ENCODE results near the gene THAP8. TPM values are rescaled to one million over a fixed set of nuclear protein-coding genes. Genes with fewer than 3 reads are reported as not detected.

The THAP8 gene, protein sequence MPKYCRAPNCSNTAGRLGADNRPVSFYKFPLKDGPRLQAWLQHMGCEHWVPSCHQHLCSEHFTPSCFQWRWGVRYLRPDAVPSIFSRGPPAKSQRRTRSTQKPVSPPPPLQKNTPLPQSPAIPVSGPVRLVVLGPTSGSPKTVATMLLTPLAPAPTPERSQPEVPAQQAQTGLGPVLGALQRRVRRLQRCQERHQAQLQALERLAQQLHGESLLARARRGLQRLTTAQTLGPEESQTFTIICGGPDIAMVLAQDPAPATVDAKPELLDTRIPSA
- total RNA-seq: 1 to 10 TPM in 3 of 4 donors, not detected in 1; 4.6 to 6.5 (median 6.2) TPM

DNA sequence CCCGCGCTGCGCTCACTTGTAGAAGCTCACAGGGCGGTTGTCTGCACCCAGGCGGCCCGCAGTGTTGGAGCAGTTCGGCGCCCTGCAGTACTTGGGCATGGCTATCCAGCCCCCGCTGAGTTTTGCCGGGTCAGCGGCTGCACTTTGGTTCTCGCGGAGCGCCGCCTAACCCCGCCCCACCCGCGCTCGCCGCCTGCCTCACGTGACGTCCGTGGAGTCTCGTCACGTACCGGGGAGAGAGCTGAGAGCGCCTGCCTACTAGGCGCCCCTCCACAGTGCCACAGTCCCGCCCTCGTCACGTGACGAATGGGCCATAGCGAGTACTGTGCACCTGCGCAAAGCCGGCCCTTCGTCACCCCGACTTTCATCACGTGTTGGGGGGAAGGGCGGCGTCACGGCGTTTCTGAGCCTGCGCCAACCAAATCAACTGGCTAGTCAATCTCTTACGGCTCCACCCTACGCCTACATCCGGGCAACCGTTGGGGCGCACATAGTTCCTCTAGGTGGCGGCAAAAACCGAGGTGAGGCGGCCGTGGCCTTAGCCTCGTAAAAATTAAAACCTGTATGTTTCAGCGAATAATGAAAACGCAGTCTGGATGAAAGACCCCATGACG, at the start of gene THAP8:
Gene THAP8 (minus strand): TSS at position 167 of the 614 bp plus-strand sequence. CDS start 68 bp downstream, at position 99.
- peak within 1 kb of the TSS; percentile 88 to 97 for H3K27ac ChIP-seq
- peaks cover 0 to 7% of the 10 kb centered on the region in 2 donors for H3K4me1 ChIP-seq
- no peaks in the 10 kb centered on the region for H3K36me3 ChIP-seq
- intact Hi-C loops (cut with DNase I; ENCODE audit: low total_unique reads): loop anchor here (10.0 kb wide), 1 partner anchor 61 kb away; the partner anchor contains the start of genes OVOL3, POLR2I and TBCB
- H3K9me3 ChIP-seq: no peaks in the 10 kb centered on the region
- peak; percentile 100 for DNase-seq
- H3K4me3 ChIP-seq: peak within 1 kb of the TSS; percentile 50 to 54
- no peaks in the 10 kb centered on the region for H3K27me3 ChIP-seq
- TF ChIP-seq CTCF (IDR thresholded peaks at IDR 0.05) (peak; percentile 13 to 68 (median 55)), POLR2A (IDR thresholded peaks at IDR 0.05) (peak; percentile 65 to 80)

DNA sequence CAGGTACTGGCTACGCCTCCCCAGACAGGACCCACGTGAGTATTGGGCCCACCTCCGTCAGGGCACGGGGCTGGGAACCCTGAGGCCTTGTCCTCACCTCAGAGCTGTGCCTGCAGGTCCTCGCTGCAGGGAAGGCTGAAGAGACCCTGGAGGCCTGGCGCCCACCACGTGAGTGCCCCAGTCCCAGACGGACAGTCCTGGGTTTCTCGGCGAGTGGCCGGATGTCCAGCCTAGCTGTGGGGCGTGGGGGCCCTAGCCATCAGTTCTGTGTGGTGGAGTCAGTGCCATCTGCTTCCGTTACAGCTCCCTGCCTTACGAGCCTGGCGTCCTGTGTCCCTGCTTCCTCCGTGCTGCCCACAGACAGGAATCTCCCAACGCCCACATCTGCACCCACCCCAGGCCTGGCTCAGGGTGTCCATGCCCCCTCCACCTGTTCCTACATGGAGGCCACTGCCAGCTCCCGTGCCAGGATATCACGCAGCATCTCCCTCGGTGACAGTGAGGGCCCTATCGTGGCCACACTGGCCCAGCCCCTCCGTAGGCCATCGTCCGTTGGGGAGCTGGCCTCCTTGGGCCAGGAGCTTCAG, 49.0 kb upstream of the THAP8 start:
- intact Hi-C loops (cut with DNase I; ENCODE audit: low total_unique reads): no loop called here
- H3K27ac ChIP-seq: no peak overlapping the region
- H3K4me3 ChIP-seq: no peak overlapping the region
- TF ChIP-seq POLR2A (IDR thresholded peaks at IDR 0.05) (no peak), CTCF (IDR thresholded peaks at IDR 0.05) (no peak)
- DNase-seq: no peak
- H3K9me3 ChIP-seq: no peaks in the 10 kb centered on the region
- no peaks in the 10 kb centered on the region for H3K36me3 ChIP-seq
- H3K27me3 ChIP-seq: no peaks in the 10 kb centered on the region
- no peaks in the 10 kb centered on the region for H3K4me1 ChIP-seq

DNA sequence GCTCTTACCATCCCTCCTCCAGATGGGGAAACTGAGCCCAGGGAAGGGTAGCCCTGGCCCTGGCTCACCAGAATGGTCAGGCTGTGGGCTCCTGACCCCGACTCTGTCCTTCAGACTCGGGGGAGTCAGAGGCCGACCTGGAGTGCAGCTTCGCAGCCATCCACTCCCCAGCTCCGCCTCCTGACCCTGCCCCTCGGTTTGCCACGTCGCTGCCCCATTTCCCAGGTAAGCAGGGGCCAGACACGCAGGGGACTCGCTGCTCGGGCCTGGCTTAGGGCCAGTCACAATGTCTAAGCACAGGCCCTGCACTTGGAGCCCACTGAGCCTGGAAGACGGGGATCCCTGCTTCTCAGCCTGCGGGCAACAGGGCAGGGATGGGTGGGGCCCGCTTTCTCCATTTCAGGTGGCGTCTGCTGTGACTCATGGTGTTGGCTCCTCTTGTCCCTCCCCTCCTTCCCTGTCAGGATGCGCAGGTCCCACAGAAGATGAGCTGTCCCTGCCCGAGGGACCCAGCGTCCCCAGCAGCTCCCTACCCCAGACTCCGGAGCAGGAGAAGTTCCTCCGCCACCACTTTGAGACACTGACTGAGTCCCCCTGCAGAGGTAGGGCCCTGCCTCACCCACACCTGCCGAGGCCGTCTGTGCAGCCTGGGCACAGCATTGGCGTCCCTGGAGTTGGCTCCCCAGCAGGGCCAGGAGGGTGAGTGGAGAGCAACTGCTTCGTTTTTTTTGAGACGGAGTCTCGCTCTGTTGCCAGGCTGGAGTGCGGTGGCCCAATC, 47.7 kb upstream of the THAP8 start:
- Histone ChIP-seq H3K4me1 (no peaks in the 10 kb centered on the region), H3K9me3 (no peaks in the 10 kb centered on the region), H3K27ac (no peak overlapping the region), H3K36me3 (no peaks in the 10 kb centered on the region), H3K27me3 (no peaks in the 10 kb centered on the region), H3K4me3 (no peak overlapping the region)
- no peak for DNase-seq
- intact Hi-C loops (cut with DNase I; ENCODE audit: low total_unique reads): no loop called here
- TF ChIP-seq POLR2A (IDR thresholded peaks at IDR 0.05): no peak

GRCh38 chr19:36100476-36100875, 46.4 kb upstream of the THAP8 start:
- no peak for DNase-seq
- no peak overlapping the region for H3K4me3 ChIP-seq
- no peaks in the 10 kb centered on the region for H3K4me1 ChIP-seq
- H3K36me3 ChIP-seq: no peaks in the 10 kb centered on the region
- no peak overlapping the region for H3K27ac ChIP-seq
- no peaks in the 10 kb centered on the region for H3K9me3 ChIP-seq
- intact Hi-C loops (cut with DNase I; ENCODE audit: low total_unique reads): no loop called here
- H3K27me3 ChIP-seq: no peaks in the 10 kb centered on the region
- TF ChIP-seq CTCF (IDR thresholded peaks at IDR 0.05) (no peak), POLR2A (IDR thresholded peaks at IDR 0.05) (no peak)

DNA sequence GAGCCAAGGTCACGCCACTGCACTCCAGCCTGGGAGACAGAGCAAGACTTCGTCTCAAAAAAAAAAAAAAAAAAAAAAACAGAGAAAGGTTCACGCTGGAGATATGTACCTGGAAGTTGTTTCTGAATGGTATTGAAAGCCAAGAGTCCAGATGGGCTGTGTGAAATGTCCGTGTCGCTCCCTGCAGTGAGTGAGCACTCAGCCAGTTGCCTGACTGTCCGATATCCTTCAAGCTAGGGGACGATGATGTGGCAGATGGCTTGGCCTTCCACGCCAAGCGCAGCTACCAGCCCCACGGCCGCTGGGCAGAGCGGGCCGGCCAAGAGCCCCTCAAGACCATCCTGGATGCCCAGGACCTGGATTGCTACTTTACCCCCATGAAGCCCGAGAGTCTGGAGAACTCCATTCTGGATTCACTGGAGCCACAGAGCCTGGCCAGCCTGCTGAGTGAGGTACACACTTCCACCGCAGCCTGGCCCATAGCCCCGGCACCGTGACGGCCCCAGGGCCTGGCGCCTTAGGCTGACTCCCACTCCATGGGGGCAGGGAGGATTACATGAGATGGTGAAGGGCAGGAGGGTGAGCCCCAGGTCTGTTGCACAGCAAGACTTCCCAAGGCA, 45.2 kb upstream of the THAP8 start:
- Histone ChIP-seq H3K4me3 (no peak overlapping the region), H3K27ac (no peak overlapping the region), H3K4me1 (no peaks in the 10 kb centered on the region), H3K36me3 (no peaks in the 10 kb centered on the region), H3K9me3 (no peaks in the 10 kb centered on the region), H3K27me3 (no peaks in the 10 kb centered on the region)
- intact Hi-C loops (cut with DNase I; ENCODE audit: low total_unique reads): no loop called here
- no peak for DNase-seq
- TF ChIP-seq CTCF (IDR thresholded peaks at IDR 0.05) (no peak), POLR2A (IDR thresholded peaks at IDR 0.05) (no peak)

Measured in uterus (tissue), 4 donors.